Breast epithelium (tissue), 4 donors: ENCODE results near the gene BMP2K. TPM values are rescaled to one million over a fixed set of nuclear protein-coding genes. Genes with fewer than 3 reads are reported as not detected.
"Not testable (repeated sequence)": the region's sequence is repeated elsewhere in the genome, so short reads cannot be mapped to it uniquely, and the experiment has no call there.

Experiments
- DNase-seq, 2 donors: peaks; one replicate each; pipeline ENCODE4 v3.0.0-alpha.2; 2019; ENCODE audit warnings: low spot score in 2 of 2
- H3K27ac ChIP-seq, 2 donors: fragments of 200-600 bp; sonication (generic) in 1 of 2; one replicate each; pipeline ENCODE4 v1.5.1; 2016 to 2019; ENCODE audit warnings: mild to moderate bottlenecking in 1 of 2
- H3K27me3 ChIP-seq, 2 donors: fragments of 200-600 bp; sonication (generic) in 1 of 2; one replicate each; pipeline versions ENCODE4 v1.5.1 to v1.6.0; 2017 to 2019; ENCODE audit warnings: control low read depth in 1 of 2, mild to moderate bottlenecking in 1 of 2
- H3K36me3 ChIP-seq: fragments of 200-600 bp; one replicate; pipeline ENCODE4 v1.5.1; 2019
- H3K4me1 ChIP-seq, 2 donors: fragments of 200-600 bp; sonication (generic); one replicate each; pipeline ENCODE4 v1.5.1; 2016 to 2019; ENCODE audit warnings: control low read depth in 1 of 2
- H3K4me3 ChIP-seq, 3 donors: fragments of 200-600 bp; sonication (generic); 1 replicate in 2 of 3; 2 replicates in 1 of 3; pipeline ENCODE4 v1.5.1; 2016 to 2019; ENCODE audit warnings: mild to moderate bottlenecking in 3 of 3, moderate library complexity in 2 of 3
- H3K9me3 ChIP-seq, 2 donors: fragments of 200-600 bp; sonication (generic) in 1 of 2; one replicate each; pipeline ENCODE4 v1.5.1; 2016 to 2019; ENCODE audit warnings: control low read depth in 1 of 2
- POLR2A ChIP-seq: fragments of 450-650 bp; IDR thresholded peaks from one replicate; pipeline ENCODE4 v1.6.1; 2016; ENCODE audit warnings: antibody characterized with exemption, mild to moderate bottlenecking, moderate library complexity
- POLR2AphosphoS5 ChIP-seq, 3 donors: sonication (generic); formaldehyde crosslinking; IDR thresholded peaks; one replicate each; pipeline ENCODE4 v1.6.1; 2017; ENCODE audit warnings: antibody characterized with exemption in 3 of 3
- intact Hi-C: fragments of 100-400 bp; cut with DNase I; formaldehyde crosslinking; loops from one replicate; pipeline ENCODE4 v1.15.1; 2023; ENCODE audit warnings: low total_unique reads
- total RNA-seq, 3 donors: library from RNA; depleted of rRNA; stranded (reverse); fragments of >200 nt; gene quantifications; one replicate each; pipeline ENCODE4 v1.1.0, GENCODE V29; 2016
- TF ChIP-seq, protein P1 (sequence below), 3 donors: fragments of 450-650 bp; IDR thresholded peaks; one replicate each; pipeline ENCODE4 v1.5.1; 2016 to 2017; ENCODE audit warnings: antibody characterized with exemption in 3 of 3, mild to moderate bottlenecking in 3 of 3, moderate library complexity in 3 of 3

BMP2K gene
- total RNA-seq, 3 donors from 2014 or later: 42.3 to 134 (median 42.4) TPM

DNA sequence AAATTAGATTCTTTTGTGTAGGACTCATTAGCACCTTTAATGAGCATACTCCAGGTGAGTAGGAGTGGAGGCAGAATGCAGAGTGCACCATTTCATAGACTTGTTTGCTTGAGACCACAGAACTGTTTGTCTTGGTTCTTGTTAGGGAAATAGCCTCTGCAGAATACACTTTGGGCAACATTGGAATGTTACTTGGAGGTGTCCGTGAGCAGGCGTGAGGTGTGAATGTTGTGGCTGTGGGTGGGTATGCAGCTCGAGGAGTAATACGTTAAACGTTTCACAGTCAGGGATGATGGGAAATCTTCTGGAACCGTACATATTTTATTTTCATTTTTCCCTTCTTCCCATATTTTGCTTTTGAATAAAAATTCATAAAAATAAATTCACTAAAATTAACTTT lies 131.5 kb downstream of the BMP2K start:
- no peaks in the 10 kb centered on the region for H3K9me3 ChIP-seq
- intact Hi-C loops: no loop called here
- H3K4me1 ChIP-seq: no peaks in the 10 kb centered on the region
- no peaks in the 10 kb centered on the region for H3K36me3 ChIP-seq
- no peaks in the 10 kb centered on the region for H3K27me3 ChIP-seq
- no peak for DNase-seq
- no peak overlapping the region for H3K4me3 ChIP-seq
- no peak overlapping the region for H3K27ac ChIP-seq
- TF ChIP-seq POLR2AphosphoS5 (IDR thresholded peaks at IDR 0.05) (no peak), POLR2A (no peak)
- TF ChIP-seq, protein P1, sequence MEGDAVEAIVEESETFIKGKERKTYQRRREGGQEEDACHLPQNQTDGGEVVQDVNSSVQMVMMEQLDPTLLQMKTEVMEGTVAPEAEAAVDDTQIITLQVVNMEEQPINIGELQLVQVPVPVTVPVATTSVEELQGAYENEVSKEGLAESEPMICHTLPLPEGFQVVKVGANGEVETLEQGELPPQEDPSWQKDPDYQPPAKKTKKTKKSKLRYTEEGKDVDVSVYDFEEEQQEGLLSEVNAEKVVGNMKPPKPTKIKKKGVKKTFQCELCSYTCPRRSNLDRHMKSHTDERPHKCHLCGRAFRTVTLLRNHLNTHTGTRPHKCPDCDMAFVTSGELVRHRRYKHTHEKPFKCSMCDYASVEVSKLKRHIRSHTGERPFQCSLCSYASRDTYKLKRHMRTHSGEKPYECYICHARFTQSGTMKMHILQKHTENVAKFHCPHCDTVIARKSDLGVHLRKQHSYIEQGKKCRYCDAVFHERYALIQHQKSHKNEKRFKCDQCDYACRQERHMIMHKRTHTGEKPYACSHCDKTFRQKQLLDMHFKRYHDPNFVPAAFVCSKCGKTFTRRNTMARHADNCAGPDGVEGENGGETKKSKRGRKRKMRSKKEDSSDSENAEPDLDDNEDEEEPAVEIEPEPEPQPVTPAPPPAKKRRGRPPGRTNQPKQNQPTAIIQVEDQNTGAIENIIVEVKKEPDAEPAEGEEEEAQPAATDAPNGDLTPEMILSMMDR (IDR thresholded peaks at IDR 0.05): no peak

DNA sequence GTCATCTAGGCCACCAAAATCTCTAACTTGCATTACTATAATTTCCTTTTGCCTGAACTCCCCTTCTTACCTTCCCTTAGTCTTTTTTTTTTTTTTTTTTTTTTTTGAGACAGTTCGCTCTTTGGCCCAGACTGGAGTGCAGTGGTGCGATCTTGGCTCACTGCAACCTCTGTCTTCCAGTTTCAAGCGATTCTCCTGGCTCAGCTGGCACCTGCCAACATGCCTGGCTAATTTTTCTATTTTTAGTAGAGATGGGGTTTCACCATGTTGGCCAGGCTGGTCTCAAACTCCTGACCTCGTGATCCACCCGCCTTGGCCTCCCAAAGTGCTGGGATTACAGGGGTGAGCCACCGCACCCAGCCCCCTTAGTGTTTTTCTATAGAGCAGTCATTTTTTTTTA lies 132.8 kb downstream of the BMP2K start:
- H3K9me3 ChIP-seq, H3K27ac ChIP-seq, intact Hi-C loops, H3K27me3 ChIP-seq, H3K4me3 ChIP-seq, DNase-seq, H3K4me1 ChIP-seq, H3K36me3 ChIP-seq: not testable (repeated sequence)

DNA sequence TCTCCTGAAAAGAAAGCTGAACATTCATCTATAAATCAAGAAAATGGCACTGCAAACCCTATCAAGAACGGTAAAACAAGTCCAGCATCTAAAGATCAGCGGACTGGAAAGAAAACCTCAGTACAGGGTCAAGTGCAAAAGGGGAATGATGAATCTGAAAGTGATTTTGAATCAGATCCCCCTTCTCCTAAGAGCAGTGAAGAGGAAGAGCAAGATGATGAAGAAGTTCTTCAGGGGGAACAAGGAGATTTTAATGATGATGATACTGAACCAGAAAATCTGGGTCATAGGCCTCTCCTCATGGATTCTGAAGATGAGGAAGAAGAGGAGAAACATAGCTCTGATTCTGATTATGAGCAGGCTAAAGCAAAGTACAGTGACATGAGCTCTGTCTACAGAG lies 134.5 kb downstream of the BMP2K start:
- H3K4me3 ChIP-seq: no peak overlapping the region
- TF ChIP-seq POLR2AphosphoS5 (IDR thresholded peaks at IDR 0.05) (no peak), POLR2A (no peak)
- TF ChIP-seq, protein P1 (IDR thresholded peaks at IDR 0.05): no peak
- no peak overlapping the region for H3K27ac ChIP-seq
- DNase-seq: no peak
- no peaks in the 10 kb centered on the region for H3K9me3 ChIP-seq
- no peaks in the 10 kb centered on the region for H3K4me1 ChIP-seq
- no peaks in the 10 kb centered on the region for H3K36me3 ChIP-seq
- no peaks in the 10 kb centered on the region for H3K27me3 ChIP-seq
- intact Hi-C loops: no loop called here

DNA sequence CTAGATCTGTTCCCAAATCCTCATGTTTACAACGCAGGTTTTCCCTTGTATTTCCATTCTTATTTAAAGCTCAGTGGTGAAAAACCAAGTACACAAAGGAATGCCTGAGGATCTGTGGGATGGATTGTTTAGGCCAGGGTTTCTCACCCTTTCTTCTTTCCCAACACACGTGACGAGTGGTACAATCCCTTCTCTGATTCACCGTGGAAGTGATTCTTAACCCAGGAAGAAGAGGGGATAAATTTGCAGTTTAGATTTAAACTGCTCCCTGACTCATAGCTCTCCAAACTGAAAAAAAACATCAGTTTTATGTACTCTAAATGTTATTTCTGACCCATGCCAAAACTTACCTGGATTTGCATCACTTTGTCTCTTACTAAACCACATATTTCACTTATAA lies 146.1 kb downstream of the BMP2K start:
- no peaks in the 10 kb centered on the region for H3K36me3 ChIP-seq
- TF ChIP-seq, protein P1 (IDR thresholded peaks at IDR 0.05): no peak
- TF ChIP-seq POLR2A (no peak), POLR2AphosphoS5 (IDR thresholded peaks at IDR 0.05) (no peak)

DNA sequence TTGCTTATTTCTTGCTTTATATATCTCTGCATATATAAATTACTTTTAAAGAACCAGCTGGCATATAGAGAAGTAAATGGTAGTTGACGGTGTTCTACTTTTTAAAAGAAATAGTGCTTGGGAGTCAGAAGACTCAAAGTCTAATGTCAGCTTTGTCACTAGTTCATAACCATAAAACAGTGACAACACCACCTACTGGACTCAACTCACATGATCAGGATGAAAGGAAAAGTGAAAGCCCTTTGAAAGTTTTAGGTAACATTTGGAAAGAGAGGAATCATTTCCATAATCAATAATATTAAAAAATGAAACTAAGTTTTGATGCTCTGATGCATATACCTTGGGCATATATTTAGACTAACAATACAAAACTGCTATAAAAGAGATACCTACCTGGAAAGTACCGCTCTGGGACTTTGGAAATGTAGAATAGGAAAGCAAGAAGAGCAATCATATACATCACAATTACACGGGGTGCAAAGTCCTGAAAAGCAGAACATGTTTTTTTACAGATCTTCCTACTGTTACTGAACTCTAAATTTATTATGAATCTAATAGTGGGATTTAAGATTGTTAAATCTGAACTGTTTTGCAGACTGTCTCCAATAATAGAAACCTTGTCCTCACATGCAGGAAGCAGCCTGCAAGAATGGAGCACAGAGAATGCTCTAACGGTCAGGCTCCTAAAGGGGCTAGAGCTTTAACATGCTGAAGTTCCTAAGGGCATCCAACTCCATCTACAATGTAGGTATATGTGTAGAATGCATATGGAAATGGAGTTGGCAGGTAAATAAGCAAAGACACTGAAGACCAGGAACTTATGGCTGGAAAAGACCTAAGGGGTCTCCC lies 147.5 kb downstream of the BMP2K start:
- no peak overlapping the region for H3K27ac ChIP-seq
- no peaks in the 10 kb centered on the region for H3K4me1 ChIP-seq
- intact Hi-C loops: no loop called here
- no peaks in the 10 kb centered on the region for H3K27me3 ChIP-seq
- TF ChIP-seq POLR2AphosphoS5 (IDR thresholded peaks at IDR 0.05): no peak
- H3K4me3 ChIP-seq: no peak overlapping the region
- no peaks in the 10 kb centered on the region for H3K9me3 ChIP-seq
- no peak for DNase-seq
- no peaks in the 10 kb centered on the region for H3K36me3 ChIP-seq

More for the DNA sequence above, 146.1 kb downstream of the BMP2K start:
- Histone ChIP-seq H3K4me1 (no peaks in the 10 kb centered on the region), H3K4me3 (no peak overlapping the region), H3K27ac (no peak overlapping the region), H3K9me3 (no peaks in the 10 kb centered on the region), H3K27me3 (no peaks in the 10 kb centered on the region)
- no peak for DNase-seq
- intact Hi-C loops: no loop called here

DNA sequence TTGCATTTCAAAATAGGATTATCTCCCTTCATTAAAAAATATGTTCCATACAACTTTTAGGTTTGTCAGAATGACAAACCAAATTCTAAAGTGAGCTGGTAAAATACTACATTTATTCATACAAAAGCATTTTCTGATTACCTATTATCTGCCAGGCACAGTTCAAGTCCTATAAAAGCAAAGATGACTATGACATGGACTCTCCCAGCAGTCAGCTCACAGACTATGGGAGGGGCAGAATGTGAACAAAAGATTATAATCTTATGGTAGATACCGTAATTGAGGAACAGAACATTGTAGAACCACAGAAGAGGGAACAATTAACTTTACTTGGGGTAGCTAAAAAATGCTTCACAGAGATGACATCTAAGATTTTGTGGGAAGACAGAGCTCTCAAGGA lies 150.7 kb downstream of the BMP2K start:
- TF ChIP-seq, protein P1 (IDR thresholded peaks at IDR 0.05): no peak
- TF ChIP-seq POLR2AphosphoS5 (IDR thresholded peaks at IDR 0.05): no peak
- no peak for TF ChIP-seq POLR2A
- Histone ChIP-seq H3K4me1 (no peaks in the 10 kb centered on the region), H3K27ac (no peak overlapping the region), H3K4me3 (no peak overlapping the region), H3K9me3 (no peaks in the 10 kb centered on the region), H3K27me3 (no peaks in the 10 kb centered on the region), H3K36me3 (no peaks in the 10 kb centered on the region)
- intact Hi-C loops: no loop called here
- DNase-seq: no peak
